H1 (cell line): ENCODE results near the gene ZNF385D. TPM values are rescaled to one million over a fixed set of nuclear protein-coding genes. Genes with fewer than 3 reads are reported as not detected.

Source experiments
- CTCF ChIA-PET: fragments of 300-600 bp; sonication (Branson Sonifier 250); formaldehyde crosslinking; loops from one replicate; lab custom pipeline; 2021; ENCODE audit not compliant: partially characterized antibody; lab: Charles Lee
- POLR2A ChIA-PET: fragments of 300-600 bp; sonication (Branson Sonifier 250); formaldehyde crosslinking; loops from one replicate; lab custom pipeline; 2021; ENCODE audit warnings: inconsistent platforms; ENCODE audit not compliant: partially characterized antibody; lab: Charles Lee
- DNase-seq, 2 experiments: peaks; one replicate each; pipeline versions ENCODE4 v3.0.0 to v3.0.0-alpha.2; 2010 to 2022; ENCODE audit warnings: low spot score in 2 of 2, low read depth in 1 of 2, mixed read lengths in 1 of 2
- FAIRE-seq: peaks from 2 replicates; lab custom pipeline; 2011; peaks lifted over from hg19 to GRCh38; lab: Jason Lieb, UNC
- H2AFZ ChIP-seq: 2 replicates; pipeline ENCODE4 v1.8.1; 2012; ENCODE audit warnings: low read length, inconsistent platforms
- H2AK5ac ChIP-seq: 2 replicates; pipeline ENCODE4 v1.6.1; 2013; ENCODE audit warnings: low read depth, low read length
- H2BK120ac ChIP-seq: replicated peaks from 2 replicates; pipeline ENCODE3; 2013; ENCODE audit warnings: low read depth, low read length, inconsistent platforms
- H2BK12ac ChIP-seq: 2 replicates; pipeline ENCODE4 v1.6.1; 2013; ENCODE audit warnings: low read depth, low read length
- H2BK15ac ChIP-seq: 2 replicates; pipeline ENCODE4 v1.6.1; 2013; ENCODE audit warnings: low read length
- H2BK20ac ChIP-seq: 2 replicates; pipeline ENCODE4 v1.6.1; 2013; ENCODE audit warnings: low read length
- H2BK5ac ChIP-seq: 2 replicates; pipeline ENCODE4 v1.6.1; 2013; ENCODE audit warnings: low read depth, low read length
- H3K14ac ChIP-seq: 2 replicates; pipeline ENCODE4 v1.6.1; 2013; ENCODE audit warnings: inconsistent platforms; ENCODE audit not compliant: insufficient read length
- H3K18ac ChIP-seq: 2 replicates; pipeline ENCODE4 v1.6.1; 2013; ENCODE audit warnings: low read length; ENCODE audit errors: extremely low read depth
- H3K23ac ChIP-seq: 2 replicates; pipeline ENCODE4 v1.6.1; 2013; ENCODE audit warnings: inconsistent platforms; ENCODE audit not compliant: insufficient read length
- H3K23me2 ChIP-seq: 2 replicates; pipeline ENCODE4 v1.6.1; 2013; ENCODE audit warnings: low read depth, low read length
- H3K27ac ChIP-seq: 2 replicates; pipeline ENCODE4 v1.6.1; 2011; ENCODE audit warnings: low read depth, low read length, inconsistent platforms
- H3K27me3 ChIP-seq, 4 experiments: replicated peaks in 1 of 4; 1 replicate in 1 of 4; 2 replicates in 3 of 4; pipeline versions ENCODE4 v1.6.1 to v1.8.1; 2011 to 2013; ENCODE audit warnings: low read length in 3 of 4, mild to moderate bottlenecking in 3 of 4, inconsistent platforms in 2 of 4, mixed read lengths in 2 of 4, moderate library complexity in 1 of 4; ENCODE audit not compliant: control insufficient read depth in 3 of 4, insufficient read depth in 3 of 4; ENCODE audit errors: extremely low read depth in 1 of 4
- H3K36me3 ChIP-seq, 4 experiments: 2 replicates each; pipeline versions ENCODE4 v1.6.1 to v1.8.1; 2011 to 2013; ENCODE audit warnings: mild to moderate bottlenecking in 4 of 4, low read length in 3 of 4, moderate library complexity in 2 of 4, control low read depth in 1 of 4, inconsistent platforms in 1 of 4; ENCODE audit not compliant: insufficient read depth in 4 of 4, control insufficient read depth in 2 of 4
- H3K4ac ChIP-seq: replicated peaks from 2 replicates; pipeline ENCODE3; 2013; ENCODE audit warnings: low read length, low read depth, mixed read lengths, inconsistent platforms; ENCODE audit not compliant: insufficient read length
- H3K4me1 ChIP-seq, 4 experiments: replicated peaks in 1 of 4; 1 replicate in 1 of 4; 2 replicates in 3 of 4; pipeline versions ENCODE4 v1.6.1 to v1.8.1; 2011 to 2013; ENCODE audit warnings: low read length in 3 of 4, inconsistent platforms in 2 of 4, mixed read lengths in 1 of 4; ENCODE audit not compliant: insufficient read depth in 4 of 4, control insufficient read depth in 3 of 4
- H3K4me2 ChIP-seq, 2 experiments: 2 replicates each; pipeline versions ENCODE4 v1.6.1 to v1.8.1; 2011 to 2013; ENCODE audit warnings: low read depth in 2 of 2, low read length in 2 of 2, control low read depth in 1 of 2, inconsistent platforms in 1 of 2, mild to moderate bottlenecking in 1 of 2; ENCODE audit not compliant: insufficient read depth in 1 of 2
- H3K4me3 ChIP-seq, 4 experiments: fragments of 200-600, 300-600 bp in 1 of 4; sonication (generic), shearing (Covaris generic), sonication (Bioruptor Twin) in 1 of 4; 2 replicates each; pipeline versions ENCODE4 v1.5.1 to v1.8.1; 2011 to 2016; ENCODE audit warnings: low read length in 4 of 4, low read depth in 3 of 4, control low read depth in 2 of 4, inconsistent platforms in 2 of 4, mild to moderate bottlenecking in 2 of 4, mixed read lengths in 1 of 4, moderate library complexity in 1 of 4; ENCODE audit not compliant: insufficient read depth in 2 of 4; ENCODE audit errors: extremely low read depth in 1 of 4
- H3K56ac ChIP-seq: replicated peaks from 2 replicates; pipeline ENCODE3; 2013; ENCODE audit warnings: low read depth, mild to moderate bottlenecking, mixed read lengths, low read length, inconsistent platforms; ENCODE audit not compliant: insufficient read length
- H3K79me1 ChIP-seq: 2 replicates; pipeline ENCODE4 v1.6.1; 2013; ENCODE audit warnings: low read depth, low read length, control low read depth
- H3K79me2 ChIP-seq, 2 experiments: 2 replicates each; pipeline versions ENCODE4 v1.6.1 to v1.8.1; 2012 to 2013; ENCODE audit warnings: low read length in 2 of 2, mild to moderate bottlenecking in 2 of 2, inconsistent platforms in 1 of 2; ENCODE audit not compliant: insufficient read depth in 2 of 2, control insufficient read depth in 1 of 2
- H3K9ac ChIP-seq, 4 experiments: replicated peaks in 1 of 4; 1 replicate in 1 of 4; 2 replicates in 3 of 4; pipeline versions ENCODE4 v1.6.1 to v1.8.1; 2011 to 2013; ENCODE audit warnings: low read depth in 3 of 4, low read length in 3 of 4, control low read depth in 2 of 4, mild to moderate bottlenecking in 2 of 4, moderate library complexity in 2 of 4, inconsistent platforms in 1 of 4; ENCODE audit errors: extremely low read depth in 1 of 4
- H3K9me3 ChIP-seq, 2 experiments: 2 replicates each; pipeline versions ENCODE4 v1.6.1 to v1.8.1; 2012 to 2013; ENCODE audit warnings: mild to moderate bottlenecking in 2 of 2, moderate library complexity in 2 of 2, control low read depth in 1 of 2, inconsistent platforms in 1 of 2, low read depth in 1 of 2, low read length in 1 of 2, mixed read lengths in 1 of 2; ENCODE audit not compliant: insufficient read depth in 2 of 2
- H4K20me1 ChIP-seq, 2 experiments: replicated peaks in 1 of 2; 2 replicates each; pipeline versions ENCODE3 to v1.8.1; 2011 to 2013; ENCODE audit warnings: inconsistent platforms in 2 of 2, low read length in 2 of 2, mild to moderate bottlenecking in 1 of 2; ENCODE audit not compliant: insufficient read depth in 2 of 2, control insufficient read depth in 1 of 2
- H4K5ac ChIP-seq: 2 replicates; pipeline ENCODE4 v1.6.1; 2013; ENCODE audit warnings: low read length, low read depth, mixed read lengths, inconsistent platforms; ENCODE audit not compliant: insufficient read length
- H4K8ac ChIP-seq: 2 replicates; pipeline ENCODE4 v1.8.0; 2013; ENCODE audit warnings: mild to moderate bottlenecking, moderate library complexity, low read length, inconsistent platforms; ENCODE audit not compliant: insufficient read depth; ENCODE audit errors: extremely low read depth
- H4K91ac ChIP-seq: replicated peaks from 2 replicates; pipeline ENCODE3; 2013; ENCODE audit warnings: low read length, mixed read lengths, inconsistent platforms; ENCODE audit not compliant: insufficient read length
- EGR1 ChIP-seq: IDR thresholded peaks from 2 replicates; pipeline ENCODE4 v1.6.1; 2011; ENCODE audit warnings: low read depth, low read length, borderline replicate concordance
- JUN ChIP-seq: IDR thresholded peaks from 2 replicates; pipeline ENCODE4 v1.6.1; 2011; ENCODE audit warnings: low read depth, mild to moderate bottlenecking, improper control_type of control experiment, low read length
- NANOG ChIP-seq: IDR thresholded peaks from 2 replicates; pipeline ENCODE4 v1.6.1; 2011; ENCODE audit warnings: low read length, low read depth, mild to moderate bottlenecking, inconsistent platforms; ENCODE audit not compliant: insufficient read depth, poor library complexity, severe bottlenecking
- SIRT6 ChIP-seq: IDR thresholded peaks from one replicate; pipeline ENCODE4 v1.7.1; 2012; ENCODE audit warnings: low read length, inconsistent platforms
- SRF ChIP-seq: IDR thresholded peaks from 2 replicates; pipeline ENCODE4 v1.6.1; 2011; ENCODE audit warnings: mild to moderate bottlenecking, low read depth, low read length, moderate library complexity
- WGBS, 2 experiments: shearing (Covaris generic) in 1 of 2; methylation state at CpG; one replicate each; pipeline versions ENCODE4 v1.1.6 to v1.1.7; 2013 to 2015; ENCODE audit warnings: low lambda C conversion rate in 2 of 2, mixed read lengths in 2 of 2, inconsistent platforms in 1 of 2, low coverage in 1 of 2, missing lambda C conversion rate in 1 of 2; ENCODE audit not compliant: insufficient replicate concordance in 2 of 2, insufficient coverage in 1 of 2, insufficient read length in 1 of 2; ENCODE audit errors: extremely low coverage in 1 of 2, missing lambda C conversion rate in 1 of 2; 5-methylcytosine and 5-hydroxymethylcytosine counted together
- polyA plus RNA-seq, 7 experiments: library from polyadenylated mRNA; depleted of rRNA in 3 of 7; stranded (reverse) in 5 of 7; unstranded in 2 of 7; fragments of >200 nt in 5 of 7; fragments of 200-250 nt in 2 of 7; gene quantifications; 1 replicate in 5 of 7; 2 replicates in 1 of 7; 4 replicates in 1 of 7; pipeline versions ENCODE4 v1.2.1 to v1.2.3, GENCODE V29; 2011 to 2013; ENCODE audit warnings: missing spikeins in 2 of 7, mixed read lengths in 2 of 7
- total RNA-seq: library from RNA; stranded (reverse); fragmentation: NEBNext Ultra II Directional; extraction: Animal tissue kit (Norgen Biotek cat#: 25700); gene quantifications from 2 replicates; pipeline ENCODE4 v1.2.1, GENCODE V29; 2021

ZNF385D gene
- total and polyA plus RNA-seq, 2 of the 8 experiments (the other 6 are each of a cell fraction or from before 2014, with no cell fraction given) = 5.9 to 10.8 TPM

DNA sequence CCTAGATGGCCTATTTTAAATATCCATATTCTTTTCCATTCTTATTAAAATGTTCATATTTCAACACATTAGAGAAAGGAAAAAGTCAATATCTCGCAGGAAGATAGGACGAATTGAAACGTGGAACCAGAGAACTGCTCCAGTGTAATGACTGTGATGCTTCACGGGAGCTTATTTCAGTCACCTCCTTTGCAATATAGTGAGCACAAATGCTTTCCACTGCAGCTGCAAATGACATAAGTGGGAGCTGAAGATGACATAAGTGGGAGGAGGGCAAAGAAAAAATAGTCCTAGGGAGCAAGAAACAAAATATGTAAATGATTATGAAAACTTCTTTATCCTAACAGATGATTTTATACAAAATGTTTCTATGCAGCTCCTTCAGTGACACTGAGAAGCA is 324.1 kb downstream of the ZNF385D start:
- Histone ChIP-seq H3K23me2 (no peaks in the 10 kb centered on the region; the same call in 1 of the 2 replicates), H2BK12ac (no peak overlapping the region), H2AK5ac (no peak overlapping the region), H3K27ac (no peak overlapping the region), H2BK120ac (no peak overlapping the region), H3K4me1 (0 out of 7 replicates have a peak, but pooled peaks cover 0 to 2% (median 0%) of the 10 kb centered on the region in 4 experiments), H3K4ac (no peak overlapping the region), H3K27me3 (no peaks in the 10 kb centered on the region), H2BK20ac (no peak overlapping the region), H4K91ac (no peak overlapping the region), H2BK5ac (no peak overlapping the region), H4K5ac (no peak overlapping the region), H3K14ac (no peak overlapping the region), H3K4me2 (no peak overlapping the region), H2BK15ac (no peak overlapping the region), H3K36me3 (no peaks in the 10 kb centered on the region), H3K56ac (no peak overlapping the region), H3K9me3 (no peaks in the 10 kb centered on the region), H3K9ac (no peak overlapping the region), H4K8ac (no peak overlapping the region), H3K18ac (no peak overlapping the region), H2AFZ (no peak overlapping the region), H3K23ac (no peak overlapping the region), H4K20me1 (no peaks in the 10 kb centered on the region), H3K4me3 (no peak overlapping the region), H3K79me2 (no peaks in the 10 kb centered on the region), H3K79me1 (no peaks in the 10 kb centered on the region)
- DNase-seq (no peak), FAIRE-seq (no peak)
- ChIA-PET POLR2A (no interaction called here), CTCF (no interaction called here)
- 90% methylated on average over 4 of the region's 4 CpGs; no CpG with 5 or more reads in 1 of the 2 experiments for WGBS, 2 experiments
- TF ChIP-seq NANOG (no peak), JUN (no peak), EGR1 (no peak), SIRT6 (no peak), SRF (no peak)
